Peyer's patch (tissue), 4 donors: Measurements from ENCODE around the gene TMEM9. TPM values are rescaled to one million over a fixed set of nuclear protein-coding genes. Genes with fewer than 3 reads are reported as not detected.

Experiments
- DNase-seq, 3 donors: peaks; one replicate each; pipeline ENCODE4 v3.0.0-alpha.2; 2017 to 2019
- H3K27ac ChIP-seq, 4 donors: fragments of 200-600 bp; sonication (generic); one replicate each; pipeline ENCODE4 v1.5.1; 2016 to 2019
- H3K27me3 ChIP-seq, 2 donors: fragments of 200-600 bp; sonication (generic); one replicate each; pipeline ENCODE4 v1.5.1; 2019
- H3K36me3 ChIP-seq, 3 donors: fragments of 200-600 bp; sonication (generic); one replicate each; pipeline ENCODE4 v1.5.1; 2016 to 2019
- H3K4me1 ChIP-seq, 4 donors: fragments of 200-600 bp; sonication (generic); one replicate each; pipeline ENCODE4 v1.5.1; 2016 to 2019
- H3K4me3 ChIP-seq, 4 donors: fragments of 200-600 bp; sonication (generic); 1 replicate in 3 of 4; 2 replicates in 1 of 4; pipeline ENCODE4 v1.5.1; 2016 to 2019; ENCODE audit warnings: mild to moderate bottlenecking in 1 of 4
- H3K9me3 ChIP-seq, 4 donors: fragments of 200-600 bp; sonication (generic); one replicate each; pipeline ENCODE4 v1.5.1; 2016 to 2019; ENCODE audit warnings: mild to moderate bottlenecking in 1 of 4
- POLR2A ChIP-seq, 2 donors: fragments of 450-650 bp; IDR thresholded peaks; one replicate each; pipeline ENCODE4 v1.5.1; 2017; ENCODE audit warnings: antibody characterized with exemption in 2 of 2, mild to moderate bottlenecking in 2 of 2, moderate library complexity in 2 of 2
- total RNA-seq, 4 donors: library from RNA; depleted of rRNA; stranded (reverse); fragments of >200 nt; gene quantifications; one replicate each; pipeline ENCODE4 v1.1.0, GENCODE V29; 2016
- TF ChIP-seq, protein P1 (sequence below), 6 experiments: fragments of 450-650 bp in 4 of 6; fragments of 200-600 bp in 2 of 6; sonication (generic) in 1 of 6; IDR thresholded peaks; one replicate each; pipeline ENCODE4 v1.5.1; 2017 to 2019; ENCODE audit warnings: antibody characterized with exemption in 6 of 6, mild to moderate bottlenecking in 3 of 6, moderate library complexity in 1 of 6

The TMEM9 gene
- total RNA-seq, 4 donors from 2014 or later, result 20.6 to 32.3 (median 27.1) TPM

DNA sequence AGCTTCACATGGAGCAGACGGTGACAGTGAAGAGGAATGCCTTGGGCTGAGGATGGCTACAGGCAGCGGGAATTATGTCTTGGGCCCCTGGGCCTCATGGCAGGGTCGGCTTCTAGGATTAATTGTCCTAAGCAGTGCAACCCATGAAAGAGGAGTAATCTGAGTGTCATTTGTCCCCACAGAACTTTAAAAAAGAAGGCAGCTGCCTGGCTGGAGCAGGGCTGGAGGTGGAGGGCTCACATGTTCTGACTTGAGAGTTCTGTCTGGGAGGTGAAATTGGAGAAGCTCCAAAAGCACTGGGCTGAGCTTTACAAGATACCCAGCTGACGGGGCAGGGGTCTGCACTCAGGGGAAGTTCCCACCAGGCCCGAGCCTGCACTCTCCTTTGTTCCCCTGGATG lies 64.7 kb downstream of the TMEM9 start:
- Histone ChIP-seq H3K4me3 (no peak overlapping the region), H3K4me1 (no peaks in the 10 kb centered on the region), H3K27me3 (no peaks in the 10 kb centered on the region), H3K27ac (no peak overlapping the region), H3K36me3 (no peaks in the 10 kb centered on the region), H3K9me3 (no peaks in the 10 kb centered on the region)
- no peak for TF ChIP-seq POLR2A (IDR thresholded peaks at IDR 0.05)
- TF ChIP-seq, protein P1, sequence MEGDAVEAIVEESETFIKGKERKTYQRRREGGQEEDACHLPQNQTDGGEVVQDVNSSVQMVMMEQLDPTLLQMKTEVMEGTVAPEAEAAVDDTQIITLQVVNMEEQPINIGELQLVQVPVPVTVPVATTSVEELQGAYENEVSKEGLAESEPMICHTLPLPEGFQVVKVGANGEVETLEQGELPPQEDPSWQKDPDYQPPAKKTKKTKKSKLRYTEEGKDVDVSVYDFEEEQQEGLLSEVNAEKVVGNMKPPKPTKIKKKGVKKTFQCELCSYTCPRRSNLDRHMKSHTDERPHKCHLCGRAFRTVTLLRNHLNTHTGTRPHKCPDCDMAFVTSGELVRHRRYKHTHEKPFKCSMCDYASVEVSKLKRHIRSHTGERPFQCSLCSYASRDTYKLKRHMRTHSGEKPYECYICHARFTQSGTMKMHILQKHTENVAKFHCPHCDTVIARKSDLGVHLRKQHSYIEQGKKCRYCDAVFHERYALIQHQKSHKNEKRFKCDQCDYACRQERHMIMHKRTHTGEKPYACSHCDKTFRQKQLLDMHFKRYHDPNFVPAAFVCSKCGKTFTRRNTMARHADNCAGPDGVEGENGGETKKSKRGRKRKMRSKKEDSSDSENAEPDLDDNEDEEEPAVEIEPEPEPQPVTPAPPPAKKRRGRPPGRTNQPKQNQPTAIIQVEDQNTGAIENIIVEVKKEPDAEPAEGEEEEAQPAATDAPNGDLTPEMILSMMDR (IDR thresholded peaks at IDR 0.05), result no peak
- peak in 1 of 3 donors; percentile 13 for DNase-seq

DNA sequence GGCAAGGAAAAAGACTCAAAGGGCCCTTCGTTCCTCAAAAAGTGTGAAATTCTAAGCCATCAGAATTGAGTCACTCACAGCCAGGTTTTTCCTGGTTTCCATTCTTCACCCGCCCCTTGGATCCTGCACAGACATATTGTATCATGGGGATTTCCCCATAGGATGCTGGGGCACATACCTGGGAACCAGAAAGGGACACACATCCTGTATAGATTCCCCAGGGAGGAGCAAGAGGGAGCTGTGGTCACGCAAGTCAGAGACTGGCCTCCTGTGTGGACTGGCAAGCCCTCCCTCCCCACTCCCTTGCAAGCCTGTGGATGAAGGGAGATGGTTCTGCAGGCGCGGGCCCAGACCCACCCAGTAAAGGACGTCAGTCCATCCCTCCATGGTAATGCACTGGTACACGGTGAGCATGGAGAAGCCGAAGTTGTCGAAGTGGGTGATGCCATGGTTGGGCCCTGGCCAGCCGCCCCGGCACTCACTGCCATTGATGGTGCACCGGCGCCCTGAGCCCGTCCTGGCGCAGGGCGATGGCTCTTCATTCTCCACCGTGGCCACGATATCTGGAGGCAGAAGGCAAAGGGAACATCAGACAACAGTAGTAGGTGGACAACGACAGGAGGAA lies 65.3 kb downstream of the TMEM9 start:
- no peaks in the 10 kb centered on the region for H3K27me3 ChIP-seq
- H3K9me3 ChIP-seq, result no peaks in the 10 kb centered on the region
- TF ChIP-seq POLR2A (IDR thresholded peaks at IDR 0.05), result no peak
- TF ChIP-seq, protein P1 (IDR thresholded peaks at IDR 0.05), result no peak
- H3K36me3 ChIP-seq, result no peaks in the 10 kb centered on the region
- H3K27ac ChIP-seq, result no peak overlapping the region
- DNase-seq, result no peak
- no peaks in the 10 kb centered on the region for H3K4me1 ChIP-seq
- H3K4me3 ChIP-seq, result no peak overlapping the region

DNA sequence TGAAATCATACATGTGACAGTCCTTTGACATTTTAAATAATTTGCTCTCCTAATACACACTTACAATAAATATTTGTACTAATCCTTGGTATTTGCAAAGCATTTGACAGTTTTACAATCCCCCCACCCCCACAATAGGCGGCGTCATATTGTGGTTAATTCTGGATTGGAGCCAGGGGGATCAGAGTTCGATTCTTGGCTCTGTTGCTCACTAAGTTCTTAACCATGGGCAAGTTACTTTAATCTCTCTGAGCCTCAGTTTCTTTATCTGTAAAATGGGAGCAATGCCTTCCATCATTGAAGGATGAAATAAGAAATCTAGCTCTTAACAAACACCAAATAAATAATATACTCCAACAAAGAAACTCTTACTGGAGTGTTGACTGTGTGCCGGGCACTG lies 65.9 kb downstream of the TMEM9 start:
- Histone ChIP-seq H3K36me3 (no peaks in the 10 kb centered on the region), H3K27ac (no peak overlapping the region), H3K9me3 (no peaks in the 10 kb centered on the region), H3K27me3 (no peaks in the 10 kb centered on the region), H3K4me3 (no peak overlapping the region), H3K4me1 (no peaks in the 10 kb centered on the region)
- TF ChIP-seq, protein P1 (IDR thresholded peaks at IDR 0.05), result no peak
- no peak for DNase-seq

DNA sequence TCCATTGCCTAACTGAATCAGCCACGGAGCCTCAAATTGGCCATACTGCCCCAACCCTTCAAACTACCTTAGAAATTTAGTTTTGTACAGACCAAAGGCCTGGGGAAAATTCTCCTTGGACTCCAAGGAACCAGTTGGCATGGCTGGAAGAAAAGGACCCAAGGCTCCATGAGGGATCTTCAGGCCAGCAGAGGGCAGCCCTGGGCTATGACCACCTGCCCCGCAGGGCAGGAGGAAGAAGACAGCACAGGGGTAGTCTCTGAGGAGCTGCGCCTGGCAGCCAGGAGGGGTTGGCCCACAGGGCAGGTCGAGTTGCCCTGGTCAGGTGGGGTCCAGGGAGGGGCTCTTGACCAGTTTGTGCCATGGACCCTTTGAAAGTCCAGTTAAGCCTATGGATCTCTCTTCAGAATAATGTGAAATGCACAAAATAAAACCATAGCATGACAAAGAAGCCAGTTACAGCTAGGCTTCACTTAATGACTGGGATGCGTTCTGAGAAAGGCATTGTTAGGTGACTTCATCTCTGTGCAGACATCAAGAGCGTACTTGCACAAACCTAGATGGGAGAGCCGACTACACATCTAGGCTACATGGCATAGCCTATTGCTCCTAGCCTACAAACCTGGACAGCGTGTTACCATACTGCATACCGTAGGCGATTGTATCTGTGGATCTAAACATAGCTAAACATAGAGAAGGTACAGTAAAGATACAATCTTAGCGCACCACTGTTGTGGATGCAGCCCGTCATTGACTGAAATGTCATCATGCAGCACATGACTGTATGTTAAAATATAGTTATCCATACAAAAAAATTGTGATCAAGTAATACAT lies 68.2 kb downstream of the TMEM9 start:
- TF ChIP-seq POLR2A (IDR thresholded peaks at IDR 0.05), result no peak
- TF ChIP-seq, protein P1 (IDR thresholded peaks at IDR 0.05), result peak in 4 of 6 experiments; percentile 39 to 74 (median 72)
- no peaks in the 10 kb centered on the region for H3K27me3 ChIP-seq
- no peak overlapping the region for H3K4me3 ChIP-seq
- H3K4me1 ChIP-seq, result no peaks in the 10 kb centered on the region
- DNase-seq, result peak in 2 of 3 donors; percentile 81 to 85
- no peaks in the 10 kb centered on the region for H3K9me3 ChIP-seq
- H3K36me3 ChIP-seq, result no peaks in the 10 kb centered on the region
- H3K27ac ChIP-seq, result no peak overlapping the region

Other genes starting within 250 kb of the TMEM9 start
- gene KIF21B, start 130.8 kb downstream of the TMEM9 start, total RNA-seq, result 10 to 100 TPM in 3 of 4 donors, 1 to 10 TPM in 1; 6.7 to 19.0 (median 13.3) TPM
- gene CACNA1S, start 42.0 kb downstream of the TMEM9 start, total RNA-seq, result not detected
- not detected for gene ASCL5, start 27.3 kb downstream of the TMEM9 start, total RNA-seq
- gene IGFN1, start 36.4 kb upstream of the TMEM9 start, total RNA-seq, result not detected
- gene PKP1, start 129.0 kb upstream of the TMEM9 start, total RNA-seq, result 10 to 100 TPM in 1 of 4 donors, 1 to 10 TPM in 2, under 1 TPM in 1; 0.54 to 11.6 (median 1.4) TPM
- 1 to 10 TPM in 1 of 4 donors, under 1 TPM in 1, not detected in 2; 0.40 to 3.7 TPM for gene TNNT2, start 223.2 kb upstream of the TMEM9 start, total RNA-seq
- 100 to 1,000 TPM; 106 to 224 (median 192) TPM for gene LAD1, start 244.8 kb upstream of the TMEM9 start, total RNA-seq